ENCODE data around the gene C9orf43. TPM values are rescaled to one million over a fixed set of nuclear protein-coding genes. Genes with fewer than 3 reads are reported as not detected.

C9orf43 gene
- total and polyA plus RNA-seq, 9 of the 15 experiments (the other 6 are each of a cell fraction or from before 2014, with no cell fraction given): 0.21 to 0.58 (median 0.33) TPM

GRCh38 chr9:113472199-113472598 lies 61.7 kb downstream of the C9orf43 start:
- no peak overlapping the region for H3K4me3 ChIP-seq
- in situ Hi-C loops (cut with MboI): no loop called here
- no peaks in the 10 kb centered on the region for H3K4me1 ChIP-seq (replicated peaks in 1 of 2; ENCODE audit: control insufficient read depth in 2 of 2, insufficient read depth in 2 of 2, low read length in 2 of 2)
- FAIRE-seq (no peak), ATAC-seq (no peak), DNase-seq (ENCODE audit: extremely low read depth in 1 of 4, low spot score in 3 of 4) (no peak)
- no peak overlapping the region for H3K27ac ChIP-seq (ENCODE audit: extremely low read depth, low read depth, low read length)
- no TSS peak for BruUV-seq (replicated peaks)
- H4K20me1 ChIP-seq (replicated peaks; ENCODE audit: control insufficient read depth, insufficient read depth, low read length): no peaks in the 10 kb centered on the region
- intact Hi-C loops (cut with micrococcal nuclease): no loop called here
- TF ChIP-seq ZBTB12 (CRISPR knock-in tag; IDR thresholded peaks at IDR 0.05) (no peak), ZFPM2 (CRISPR knock-in tag; IDR thresholded peaks at IDR 0.05) (no peak), MEF2D (tag; conservative IDR thresholded peaks at IDR 0.05; ENCODE audit: low read depth) (no peak), RB1 (IDR thresholded peaks at IDR 0.05; ENCODE audit: low read depth) (no peak), ETS2 (tag; IDR thresholded peaks at IDR 0.05; ENCODE audit: borderline replicate concordance, poor library complexity, severe bottlenecking) (no peak), TEAD2 (tag; IDR thresholded peaks at IDR 0.05) (no peak), JUN (IDR thresholded peaks at IDR 0.05; ENCODE audit: borderline replicate concordance, low read depth, low read length) (no peak), JUN (CRISPR knock-in tag; IDR thresholded peaks at IDR 0.05; ENCODE audit: borderline replicate concordance) (no peak), FIP1L1 (IDR thresholded peaks at IDR 0.05; ENCODE audit: low read depth, low read length, poor library complexity, severe bottlenecking) (no peak), ZBTB8A (IDR thresholded peaks at IDR 0.05; ENCODE audit: partially characterized antibody) (no peak), RAD21 (CRISPR knock-in tag; conservative IDR thresholded peaks at IDR 0.05 in 1 of 2, IDR thresholded peaks at IDR 0.05 in 1 of 2) (no peak), CREB3 (tag; conservative IDR thresholded peaks at IDR 0.05; ENCODE audit: low read depth) (no peak), ZNF124 (CRISPR knock-in tag; IDR thresholded peaks at IDR 0.05) (no peak), TAF15 (IDR thresholded peaks at IDR 0.05; ENCODE audit: low read depth, low read length) (no peak), L3MBTL2 (IDR thresholded peaks at IDR 0.05) (no peak)
- CTCF ChIA-PET (ENCODE audit: low intra/inter-chr PET ratio): no interaction called here
- no peak overlapping the region for H3K4me2 ChIP-seq (ENCODE audit: insufficient read depth, low read length)
- H3K36me3 ChIP-seq (ENCODE audit: control insufficient read depth, insufficient read depth, low read length): no peaks in the 10 kb centered on the region
- POLR2A ChIA-PET: interaction anchor here (1.0 kb wide), 1 partner anchor 17 kb away, joined by 3 read pairs; no protein-coding TSS in a partner anchor
- no peak overlapping the region for H2AFZ ChIP-seq (ENCODE audit: low read depth, low read length)
- no peaks in the 10 kb centered on the region for H3K79me2 ChIP-seq (ENCODE audit: control insufficient read depth, insufficient read depth, low read length)
- H3K9me1 ChIP-seq (ENCODE audit: control insufficient read depth, insufficient read depth, low read length): no peaks in the 10 kb centered on the region
- 14% methylated on average over 5 of the region's 5 CpGs for WGBS (ENCODE audit: insufficient coverage, low coverage, missing lambda C conversion rate)
- H3K9me3 ChIP-seq (replicated peaks; ENCODE audit: control insufficient read depth, insufficient read depth, low read depth, low read length): 0 out of 2 replicates have a peak, but pooled peaks cover 1% of the 10 kb centered on the region
- H3K27me3 ChIP-seq (ENCODE audit: control insufficient read depth in 2 of 2, insufficient read depth in 2 of 2, low read length in 2 of 2): peaks cover 24 to 37% of the 10 kb centered on the region in 2 experiments
- no peak overlapping the region for H3K9ac ChIP-seq (ENCODE audit: insufficient read depth in 1 of 2, low read depth in 2 of 2, low read length in 2 of 2)
